ENCODE data around the gene RABGAP1L. TPM values are rescaled to one million over a fixed set of nuclear protein-coding genes. Genes with fewer than 3 reads are reported as not detected.
A peak's percentile ranks its signal among the peaks of the same experiment; 100 is the strongest.

RABGAP1L gene
- total RNA-seq, 1 experiment from 2014 or later, result 29.3 TPM

- Histone ChIP-seq H3K36me3 (ENCODE audit: control insufficient read depth in 1 of 2, insufficient read depth in 2 of 2, low read length in 2 of 2) (no peaks in the 10 kb centered on the region), H3K9me3 (ENCODE audit: control insufficient read depth in 1 of 2, insufficient read depth in 1 of 2, low read depth in 1 of 2, low read length in 2 of 2) (no peaks in the 10 kb centered on the region), H3K4me1 (ENCODE audit: control insufficient read depth in 1 of 2, insufficient read depth in 2 of 2, low read length in 2 of 2) (peaks cover 0 to 10% of the 10 kb centered on the region in 2 experiments; a peak in 2 of 4 replicates), H3K79me2 (ENCODE audit: insufficient read depth, low read length) (no peaks in the 10 kb centered on the region), H4K20me1 (ENCODE audit: insufficient read depth) (no peaks in the 10 kb centered on the region), H2AFZ (ENCODE audit: low read depth, low read length, poor library complexity, severe bottlenecking) (no peak overlapping the region), H3K4me2 (ENCODE audit: low read length) (peak overlapping the region; percentile 25; the same call in 1 of the 2 replicates), H3K27me3 (ENCODE audit: insufficient read depth, low read length) (no peaks in the 10 kb centered on the region), H3K9ac (ENCODE audit: low read length) (no peak overlapping the region), H3K4me3 (replicated peaks in 1 of 2; ENCODE audit: low read depth in 1 of 2, low read length in 2 of 2) (no peak overlapping the region), H3K9me2 (ENCODE audit: insufficient read depth) (no peaks in the 10 kb centered on the region), H3K27ac (ENCODE audit: low read depth, low read length) (no peak overlapping the region)
- DNase-seq (ENCODE audit: low read depth, low spot score), result no peak
- ATAC-seq, result 0 out of 2 replicates have a peak, but pooled peaks have one; percentile 34
- ChIA-PET RAD21 (ENCODE audit: low non-redundant PET in 1 of 2, low total read pairs in 2 of 2, uncharacterized antibody in 2 of 2, unreplicated experiment in 2 of 2) (no interaction called here), POLR2A (interaction anchor here (1.3 kb wide), 1 partner anchor 23 kb away, joined by 4 read pairs; the partner anchor contains the start of gene CACYBP), CTCF (interaction anchor here (3.0 kb wide), 1 partner anchor 10 kb away, joined by 12 read pairs; no protein-coding TSS in a partner anchor)
- TF ChIP-seq ZBTB33 (IDR thresholded peaks at IDR 0.05; ENCODE audit: extremely low read depth, insufficient replicate concordance, low read length), result no peak
- TF ChIP-seq RAD21 (IDR thresholded peaks at IDR 0.05; ENCODE audit: low read depth), result no peak
- peak; percentile 45; the same call in 1 of the 2 replicates for TF ChIP-seq JUND (IDR thresholded peaks at IDR 0.05)
- TF ChIP-seq FOSL1 (IDR thresholded peaks at IDR 0.05; ENCODE audit: low read depth), result peak; percentile 58
- no peak for TF ChIP-seq POLR2AphosphoS5 (IDR thresholded peaks at IDR 0.05; ENCODE audit: low read depth, low read length)
- no peak for TF ChIP-seq CEBPB (IDR thresholded peaks at IDR 0.05; ENCODE audit: low read depth)
- TF ChIP-seq SP1 (IDR thresholded peaks at IDR 0.05; ENCODE audit: low read depth), result 0 out of 2 replicates have a peak, but pooled peaks have one; percentile 14
- no peak for TF ChIP-seq YY1 (IDR thresholded peaks at IDR 0.05; ENCODE audit: extremely low read depth, insufficient replicate concordance, low read depth, low read length)
- no TSS peak for BruUV-seq (replicated peaks)
- intact Hi-C loops (cut with micrococcal nuclease), result no loop called here
Measured at GRCh38 chr1:174976436-174977108, 817.3 kb downstream of the RABGAP1L start.

Data from HCT116 (cell line).